ENCODE results near the gene ANKRD63.

The ANKRD63 gene

GRCh38 chr15:40252438-40253166 lies 30.3 kb downstream of the ANKRD63 start:
- H2AFZ ChIP-seq (ENCODE audit: low read length): peak overlapping the region; percentile 62
- H3K27me3 ChIP-seq (replicated peaks; ENCODE audit: insufficient read depth, low read length): peaks cover 15% of the 10 kb centered on the region; the same call in 1 of the 2 replicates
- no peaks in the 10 kb centered on the region for H3K36me3 ChIP-seq (replicated peaks; ENCODE audit: insufficient read depth, low read length)
- H3K79me2 ChIP-seq (ENCODE audit: low read length): no peaks in the 10 kb centered on the region
- no peaks in the 10 kb centered on the region for H4K20me1 ChIP-seq (ENCODE audit: insufficient read depth, low read length)
- no peaks in the 10 kb centered on the region for H3K4me1 ChIP-seq (ENCODE audit: low read length)
- DNase-seq: peak; percentile 29
- TF ChIP-seq EZH2phosphoT487 (IDR thresholded peaks at IDR 0.05; ENCODE audit: low read length) (no peak), EZH2 (optimal IDR thresholded peaks at IDR 0.05; ENCODE audit: low read depth, low read length) (no peak), CTCF (IDR thresholded peaks at IDR 0.05; ENCODE audit: low read length) (no peak)
- H3K4me2 ChIP-seq (ENCODE audit: low read depth, low read length): peak overlapping the region; percentile 71
- no peaks in the 10 kb centered on the region for H3F3A ChIP-seq (ENCODE audit: insufficient read depth, low read length)
- H3K9me3 ChIP-seq (replicated peaks; ENCODE audit: insufficient read depth, low read length): no peaks in the 10 kb centered on the region
- H3K27ac ChIP-seq (ENCODE audit: low read length): no peak overlapping the region
- peak overlapping the region; percentile 55; the same call in 1 of the 2 replicates for H3K9ac ChIP-seq (ENCODE audit: low read length)
- no peaks in the 10 kb centered on the region for H3K9me2 ChIP-seq (replicated peaks; ENCODE audit: insufficient read depth, low read length)
- H3K4me3 ChIP-seq (ENCODE audit: low read length): peak overlapping the region; percentile 68

GRCh38 chr15:40252141-40252437 lies 30.8 kb downstream of the ANKRD63 start:
- Histone ChIP-seq H3K27ac (ENCODE audit: low read length) (no peak overlapping the region), H3K27me3 (replicated peaks; ENCODE audit: insufficient read depth, low read length) (peaks cover 15% of the 10 kb centered on the region; the same call in 1 of the 2 replicates), H3K4me2 (ENCODE audit: low read depth, low read length) (peak overlapping the region; percentile 71; the same call in 1 of the 2 replicates), H4K20me1 (ENCODE audit: insufficient read depth, low read length) (no peaks in the 10 kb centered on the region), H3K4me1 (ENCODE audit: low read length) (no peaks in the 10 kb centered on the region), H3K4me3 (ENCODE audit: low read length) (peak overlapping the region; percentile 68; the same call in 1 of the 2 replicates), H2AFZ (ENCODE audit: low read length) (peak overlapping the region; percentile 62), H3K79me2 (ENCODE audit: low read length) (no peaks in the 10 kb centered on the region), H3K9me2 (replicated peaks; ENCODE audit: insufficient read depth, low read length) (no peaks in the 10 kb centered on the region), H3K36me3 (replicated peaks; ENCODE audit: insufficient read depth, low read length) (no peaks in the 10 kb centered on the region), H3K9me3 (replicated peaks; ENCODE audit: insufficient read depth, low read length) (no peaks in the 10 kb centered on the region), H3F3A (ENCODE audit: insufficient read depth, low read length) (no peaks in the 10 kb centered on the region), H3K9ac (ENCODE audit: low read length) (peak overlapping the region; percentile 55; the same call in 1 of the 2 replicates)
- DNase-seq: no peak
- no peak for TF ChIP-seq CTCF (IDR thresholded peaks at IDR 0.05; ENCODE audit: low read length)
- no peak for TF ChIP-seq EZH2 (optimal IDR thresholded peaks at IDR 0.05; ENCODE audit: low read depth, low read length)
- no peak for TF ChIP-seq EZH2phosphoT487 (IDR thresholded peaks at IDR 0.05; ENCODE audit: low read length)

GRCh38 chr15:40251486-40252140 lies 31.3 kb downstream of the ANKRD63 start:
- TF ChIP-seq CTCF (IDR thresholded peaks at IDR 0.05; ENCODE audit: low read length) (no peak), EZH2phosphoT487 (IDR thresholded peaks at IDR 0.05; ENCODE audit: low read length) (no peak), EZH2 (optimal IDR thresholded peaks at IDR 0.05; ENCODE audit: low read depth, low read length) (no peak)
- Histone ChIP-seq H3K4me3 (ENCODE audit: low read length) (no peak overlapping the region), H2AFZ (ENCODE audit: low read length) (no peak overlapping the region), H3K27ac (ENCODE audit: low read length) (no peak overlapping the region), H3K27me3 (replicated peaks; ENCODE audit: insufficient read depth, low read length) (peaks cover 15% of the 10 kb centered on the region; the same call in 1 of the 2 replicates), H3K9me2 (replicated peaks; ENCODE audit: insufficient read depth, low read length) (no peaks in the 10 kb centered on the region), H4K20me1 (ENCODE audit: insufficient read depth, low read length) (no peaks in the 10 kb centered on the region), H3K9me3 (replicated peaks; ENCODE audit: insufficient read depth, low read length) (no peaks in the 10 kb centered on the region), H3K4me2 (ENCODE audit: low read depth, low read length) (no peak overlapping the region), H3F3A (ENCODE audit: insufficient read depth, low read length) (no peaks in the 10 kb centered on the region), H3K4me1 (ENCODE audit: low read length) (no peaks in the 10 kb centered on the region), H3K79me2 (ENCODE audit: low read length) (no peaks in the 10 kb centered on the region), H3K36me3 (replicated peaks; ENCODE audit: insufficient read depth, low read length) (no peaks in the 10 kb centered on the region), H3K9ac (ENCODE audit: low read length) (no peak overlapping the region)
- DNase-seq: no peak
